HepG2 (cell line): Measurements from ENCODE around the gene ZCCHC24. TPM values are rescaled to one million over a fixed set of nuclear protein-coding genes. Genes with fewer than 3 reads are reported as not detected.

Experiments
- ARID4A ChIP-seq: sonication (generic); formaldehyde crosslinking; IDR thresholded peaks from 2 replicates; pipeline ENCODE4 v1.5.0; 2020; ENCODE audit warnings: mild to moderate bottlenecking, missing genetic modification reagents, borderline replicate concordance
- CTCF ChIP-seq: sonication (generic); formaldehyde crosslinking; IDR thresholded peaks from 2 replicates; pipeline ENCODE4 v1.5.0; 2020; ENCODE audit warnings: mild to moderate bottlenecking, missing genetic modification reagents, moderate library complexity
- ETV5 ChIP-seq: IDR thresholded peaks from 2 replicates; pipeline ENCODE4 v1.6.1; 2018; ENCODE audit warnings: missing biosample characterization, missing genetic modification reagents, inconsistent platforms, borderline replicate concordance
- FOSL2 ChIP-seq: sonication (generic); formaldehyde crosslinking; IDR thresholded peaks from 2 replicates; pipeline ENCODE4 v1.4.0; 2020; ENCODE audit warnings: missing genetic modification reagents
- FOXC1 ChIP-seq: sonication (generic); formaldehyde crosslinking; IDR thresholded peaks from 2 replicates; pipeline ENCODE4 v1.8.0; 2022; ENCODE audit warnings: mild to moderate bottlenecking, missing genetic modification reagents, borderline replicate concordance
- GATAD1 ChIP-seq: IDR thresholded peaks from 2 replicates; pipeline ENCODE4 v1.6.1; 2016; ENCODE audit warnings: missing genetic modification reagents, missing compliant biosample characterization
- HMG20B ChIP-seq: conservative IDR thresholded peaks from 2 replicates; pipeline ENCODE4 v1.6.1; 2016; ENCODE audit warnings: missing genetic modification reagents, missing compliant biosample characterization
- HNRNPK ChIP-seq: fragments of 200-400 bp; formaldehyde crosslinking; IDR thresholded peaks from 2 replicates; pipeline ENCODE4 v1.6.1; 2018; ENCODE audit warnings: low read length, low read depth, moderate library complexity, mild to moderate bottlenecking; ENCODE audit not compliant: poor library complexity, severe bottlenecking
- KDM2A ChIP-seq: sonication (generic); formaldehyde crosslinking; IDR thresholded peaks from 2 replicates; pipeline ENCODE4 v1.4.0; 2020; ENCODE audit warnings: low read depth, missing genetic modification reagents, borderline replicate concordance
- MED1 ChIP-seq: sonication (generic); formaldehyde crosslinking; IDR thresholded peaks from 2 replicates; pipeline ENCODE4 v1.4.0; 2020; ENCODE audit warnings: missing genetic modification reagents
- MYC ChIP-seq: sonication (generic); formaldehyde crosslinking; IDR thresholded peaks from 2 replicates; pipeline ENCODE4 v1.9.0; 2021; ENCODE audit warnings: missing genetic modification reagents, borderline replicate concordance
- SOX13 ChIP-seq, 3 experiments: fragments of 450-650 bp in 1 of 3; sonication (generic) in 1 of 3; formaldehyde crosslinking in 1 of 3; IDR thresholded peaks in 2 of 3; conservative IDR thresholded peaks in 1 of 3; 2 replicates each; pipeline versions ENCODE4 v1.5.0 to v1.6.1; 2016 to 2020; ENCODE audit warnings: antibody characterized with exemption in 1 of 3, mild to moderate bottlenecking in 1 of 3, missing compliant biosample characterization in 1 of 3, missing genetic modification reagents in 1 of 3, moderate library complexity in 1 of 3
- SP4 ChIP-seq: sonication (generic); formaldehyde crosslinking; IDR thresholded peaks from 2 replicates; pipeline ENCODE4 v1.8.1; 2023; ENCODE audit warnings: mild to moderate bottlenecking, missing genetic modification reagents
- TEAD3 ChIP-seq: optimal IDR thresholded peaks from 2 replicates; pipeline ENCODE3; 2016; ENCODE audit warnings: borderline replicate concordance
- ZEB1 ChIP-seq: IDR thresholded peaks from 2 replicates; pipeline ENCODE4 v1.6.1; 2012; ENCODE audit warnings: mild to moderate bottlenecking, low read depth, inconsistent platforms; ENCODE audit not compliant: insufficient replicate concordance
- ZGPAT ChIP-seq: IDR thresholded peaks from 2 replicates; pipeline ENCODE4 v1.6.1; 2016; ENCODE audit warnings: mild to moderate bottlenecking
- ZNF790 ChIP-seq: sonication (generic); formaldehyde crosslinking; IDR thresholded peaks from 2 replicates; pipeline ENCODE4 v1.8.0; 2022; ENCODE audit warnings: missing genetic modification reagents, mild to moderate bottlenecking, borderline replicate concordance
- polyA plus RNA-seq, 8 experiments: library from polyadenylated mRNA; depleted of rRNA in 3 of 8; stranded (reverse) in 7 of 8; unstranded in 1 of 8; fragments of >200 nt; fragmentation: Illumina TruSeq in 4 of 8; extraction: Trizol in 4 of 8; gene quantifications; 2 replicates each; pipeline versions ENCODE4 v1.2.1 to v1.2.3, GENCODE V29; 2011 to 2016; ENCODE audit warnings: low read depth in 4 of 8, missing spikeins in 1 of 8, mixed read lengths in 1 of 8; ENCODE audit not compliant: insufficient read depth in 1 of 8
- total RNA-seq, 5 experiments: library from RNA; depleted of rRNA; stranded (reverse); fragments of >200 nt; fragmentation: Illumina TruSeq; extraction: Trizol; gene quantifications; 2 replicates each; pipeline ENCODE4 v1.2.3, GENCODE V29; 2016; ENCODE audit warnings: low read depth in 1 of 5
- TF ChIP-seq, protein P1 (sequence below): sonication (generic); formaldehyde crosslinking; IDR thresholded peaks from 2 replicates; pipeline ENCODE4 v1.4.0; 2020; ENCODE audit warnings: mild to moderate bottlenecking, missing genetic modification reagents, borderline replicate concordance

Gene ZCCHC24
- total and polyA plus RNA-seq, 2 of the 13 experiments (the other 11 are each of a cell fraction or from before 2014, with no cell fraction given), result 3.1 to 7.9 TPM

- TF ChIP-seq CTCF (0 out of 2 replicates have a peak, but pooled peaks have one; percentile 14), MED1 (peak; percentile 46; the same call in 1 of the 2 replicates), SOX13 (IDR thresholded peaks at IDR 0.05) (no peak), SOX13 (CRISPR knock-in tag; conservative IDR thresholded peaks at IDR 0.05 in 1 of 2, IDR thresholded peaks at IDR 0.05 in 1 of 2) (peak in 1 of 2 experiments; percentile 63; a peak in 2 of 4 replicates), FOSL2 (CRISPR knock-in tag) (peak; percentile 57), ZGPAT (CRISPR knock-in tag) (peak; percentile 32; the same call in 1 of the 2 replicates), ZEB1 (peak; percentile 62), SP4 (CRISPR knock-in tag) (no peak), ETV5 (CRISPR knock-in tag) (peak; percentile 55), TEAD3 (CRISPR knock-in tag) (peak; percentile 55), KDM2A (CRISPR knock-in tag) (peak; percentile 27; the same call in 1 of the 2 replicates), GATAD1 (CRISPR knock-in tag) (peak; percentile 41), ARID4A (CRISPR knock-in tag) (peak; percentile 68; the same call in 1 of the 2 replicates), HMG20B (peak; percentile 45; the same call in 1 of the 2 replicates), FOXC1 (peak; percentile 22; the same call in 1 of the 2 replicates), HNRNPK (no peak), MYC (CRISPR knock-in tag) (peak; percentile 26; the same call in 1 of the 2 replicates), ZNF790 (CRISPR knock-in tag) (no peak)
- TF ChIP-seq, protein P1, sequence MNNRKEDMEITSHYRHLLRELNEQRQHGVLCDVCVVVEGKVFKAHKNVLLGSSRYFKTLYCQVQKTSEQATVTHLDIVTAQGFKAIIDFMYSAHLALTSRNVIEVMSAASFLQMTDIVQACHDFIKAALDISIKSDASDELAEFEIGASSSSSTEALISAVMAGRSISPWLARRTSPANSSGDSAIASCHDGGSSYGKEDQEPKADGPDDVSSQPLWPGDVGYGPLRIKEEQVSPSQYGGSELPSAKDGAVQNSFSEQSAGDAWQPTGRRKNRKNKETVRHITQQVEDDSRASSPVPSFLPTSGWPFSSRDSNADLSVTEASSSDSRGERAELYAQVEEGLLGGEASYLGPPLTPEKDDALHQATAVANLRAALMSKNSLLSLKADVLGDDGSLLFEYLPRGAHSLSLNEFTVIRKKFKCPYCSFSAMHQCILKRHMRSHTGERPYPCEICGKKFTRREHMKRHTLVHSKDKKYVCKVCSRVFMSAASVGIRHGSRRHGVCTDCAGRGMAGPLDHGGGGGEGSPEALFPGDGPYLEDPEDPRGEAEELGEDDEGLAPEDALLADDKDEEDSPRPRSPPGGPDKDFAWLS, result 0 out of 2 replicates have a peak, but pooled peaks have one; percentile 39
These were observed 21.0 kb downstream of the ZCCHC24 start (continued) for GRCh38 chr10:79424221-79425073.
